Measurements from ENCODE around the gene ESD. TPM values are rescaled to one million over a fixed set of nuclear protein-coding genes. Genes with fewer than 3 reads are reported as not detected.

ESD gene
- total RNA-seq, 6 experiments from 2014 or later, result 97.7 to 116 (median 104) TPM

GRCh38 chr13:46738055-46738454 lies 58.9 kb downstream of the ESD start:
- H3K27ac Mint-ChIP-seq, result peak overlapping the region; percentile 9; the same call in 1 of the 2 replicates
- no peaks in the 10 kb centered on the region for H3K9me3 Mint-ChIP-seq
- no peak for TF ChIP-seq CTCF (IDR thresholded peaks at IDR 0.05)
- no peaks in the 10 kb centered on the region; the same call in 1 of the 2 replicates for H3K27me3 Mint-ChIP-seq (ENCODE audit: insufficient read depth)
- no peak for DNase-seq
- H3K36me3 Mint-ChIP-seq (ENCODE audit: low read depth), result peaks cover 16% of the 10 kb centered on the region
- H3K4me3 Mint-ChIP-seq, result no peak overlapping the region
- peaks cover 16% of the 10 kb centered on the region for H3K4me1 Mint-ChIP-seq (ENCODE audit: low read depth)

GRCh38 chr13:46736541-46737310 lies 60.2 kb downstream of the ESD start:
- TF ChIP-seq CTCF (IDR thresholded peaks at IDR 0.05), result no peak
- no peak overlapping the region for H3K4me3 Mint-ChIP-seq

GRCh38 chr13:46735425-46735824 lies 61.5 kb downstream of the ESD start:
- Mint-ChIP-seq H3K4me3 (no peak overlapping the region), H3K27me3 (ENCODE audit: insufficient read depth) (no peaks in the 10 kb centered on the region; the same call in 1 of the 2 replicates), H3K9me3 (no peaks in the 10 kb centered on the region), H3K36me3 (ENCODE audit: low read depth) (peaks cover 4% of the 10 kb centered on the region; the same call in 1 of the 2 replicates), H3K27ac (no peak overlapping the region), H3K4me1 (ENCODE audit: low read depth) (peaks cover 6% of the 10 kb centered on the region; the same call in 1 of the 2 replicates)
- no peak for DNase-seq
- no peak for TF ChIP-seq CTCF (IDR thresholded peaks at IDR 0.05)

More at GRCh38 chr13:46736541-46737310, 60.2 kb downstream of the ESD start:
- H3K36me3 Mint-ChIP-seq (ENCODE audit: low read depth), result peaks cover 14% of the 10 kb centered on the region
- H3K9me3 Mint-ChIP-seq, result no peaks in the 10 kb centered on the region
- H3K4me1 Mint-ChIP-seq (ENCODE audit: low read depth), result peaks cover 6% of the 10 kb centered on the region; the same call in 1 of the 2 replicates
- no peak overlapping the region for H3K27ac Mint-ChIP-seq
- DNase-seq, result no peak
- H3K27me3 Mint-ChIP-seq (ENCODE audit: insufficient read depth), result no peaks in the 10 kb centered on the region; the same call in 1 of the 2 replicates

GRCh38 chr13:46731535-46731934 lies 65.4 kb downstream of the ESD start:
- no peak for TF ChIP-seq CTCF (IDR thresholded peaks at IDR 0.05)
- no peak for DNase-seq
- H3K36me3 Mint-ChIP-seq (ENCODE audit: low read depth), result peaks cover 9% of the 10 kb centered on the region; the same call in 1 of the 2 replicates
- H3K9me3 Mint-ChIP-seq, result no peaks in the 10 kb centered on the region
- H3K4me1 Mint-ChIP-seq (ENCODE audit: low read depth), result no peaks in the 10 kb centered on the region
- H3K4me3 Mint-ChIP-seq, result no peak overlapping the region
- H3K27me3 Mint-ChIP-seq (ENCODE audit: insufficient read depth), result no peaks in the 10 kb centered on the region; the same call in none of the 2 replicates
- no peak overlapping the region for H3K27ac Mint-ChIP-seq

- Mint-ChIP-seq H3K27ac (no peak overlapping the region), H3K9me3 (no peaks in the 10 kb centered on the region), H3K27me3 (ENCODE audit: insufficient read depth) (no peaks in the 10 kb centered on the region; the same call in none of the 2 replicates), H3K36me3 (ENCODE audit: low read depth) (peaks cover 21% of the 10 kb centered on the region), H3K4me3 (no peak overlapping the region), H3K4me1 (ENCODE audit: low read depth) (no peaks in the 10 kb centered on the region)
- peak; percentile 63 for TF ChIP-seq CTCF (IDR thresholded peaks at IDR 0.05)
- DNase-seq, result no peak
These were observed 68.2 kb downstream of the ESD start for GRCh38 chr13:46728777-46729176.

Measured in HFFc6 (cell line).